Stimulated activated CD8-positive, alpha-beta memory T cell treated with anti-CD3 and anti-CD28 coated beads, Interleukin-15, amount 100 ng/mL, for 48 hours (primary cell): Measurements from ENCODE around the gene ISM1.

Experiments used
- DNase-seq, 2 donors: peaks; one replicate each; pipeline ENCODE4 v3.0.0-alpha.2; 2020; ENCODE audit warnings: low read depth in 2 of 2

ISM1 gene

GRCh38 chr20:13348311-13349234 is 127.5 kb downstream of the ISM1 start:
- DNase-seq = no peak

GRCh38 chr20:13349235-13349604 is 128.1 kb downstream of the ISM1 start:
- DNase-seq = no peak
